Adrenal gland (tissue), 12 donors: ENCODE measurements around the gene TFF3. TPM values are rescaled to one million over a fixed set of nuclear protein-coding genes. Genes with fewer than 3 reads are reported as not detected.

Experiments used
- DNase-seq, 7 donors: peaks; one replicate each; pipeline ENCODE4 v3.0.0-alpha.2; 2019 to 2020
- H3K27ac ChIP-seq, 5 donors: fragments of 200-600 bp; sonication (generic) in 4 of 5; 1 replicate in 3 of 5; 2 replicates in 2 of 5; pipeline versions ENCODE4 v1.5.1 to v1.8.0; 2016 to 2020; ENCODE audit warnings: mild to moderate bottlenecking in 1 of 5
- H3K27me3 ChIP-seq: fragments of 200-600 bp; 2 replicates; pipeline ENCODE4 v1.8.0; 2021
- H3K36me3 ChIP-seq, 2 donors: fragments of 200-600 bp; replicated peaks in 1 of 2; 1 replicate in 1 of 2; 2 replicates in 1 of 2; pipeline versions ENCODE4 v1.5.1 to v1.8.0; 2018 to 2022
- H3K4me1 ChIP-seq, 2 donors: fragments of 200-600 bp; replicated peaks in 1 of 2; 1 replicate in 1 of 2; 2 replicates in 1 of 2; pipeline versions ENCODE4 v1.5.1 to v1.8.0; 2018 to 2021
- H3K4me3 ChIP-seq, 4 donors: fragments of 200-600 bp; sonication (generic) in 3 of 4; one replicate each; pipeline ENCODE4 v1.5.1; 2016 to 2018
- H3K9me3 ChIP-seq, 3 donors: fragments of 200-600 bp; sonication (generic) in 1 of 3; replicated peaks in 1 of 3; 1 replicate in 2 of 3; 2 replicates in 1 of 3; pipeline versions ENCODE4 v1.5.1 to v1.8.0; 2016 to 2021
- POLR2A ChIP-seq, 2 donors: fragments of 450-650 bp; IDR thresholded peaks; one replicate each; pipeline ENCODE4 v1.6.1; 2017; ENCODE audit warnings: antibody characterized with exemption in 2 of 2, mild to moderate bottlenecking in 2 of 2, moderate library complexity in 1 of 2
- WGBS, 4 donors: extraction: QIAGEN DNeasy Blood & Tissue Kit in 2 of 4; methylation state at CpG; one replicate each; pipeline versions ENCODE4 v1.1.5 to v1.1.7; 2013 to 2017; 5-methylcytosine and 5-hydroxymethylcytosine counted together
- intact Hi-C, 2 donors: fragments of 100-400 bp; cut with DNase I; formaldehyde crosslinking; loops; one replicate each; pipeline versions ENCODE4 v1.14.1 to v1.15.0; 2022 to 2023
- polyA plus RNA-seq, 3 donors: library from polyadenylated mRNA; stranded (reverse); fragments of 200-250 nt in 2 of 3; fragments of 350-450 nt in 1 of 3; fragmentation: Illumina TruSeq in 1 of 3; extraction: RNeasy Lipid Tissue Mini Kit (QIAGEN cat#74804) in 1 of 3; gene quantifications; one replicate each; pipeline ENCODE4 v1.2.3, GENCODE V29; 2013 to 2014
- total RNA-seq, 9 donors: library from RNA; depleted of rRNA in 4 of 9; stranded (reverse); fragments of >200 nt in 4 of 9; fragments of 120-200 nt in 1 of 9; fragmentation: NEBNext Ultra II Directional in 1 of 9; extraction: Animal tissue kit (Norgen Biotek cat#: 25700) in 1 of 9; gene quantifications; one replicate each; pipeline versions ENCODE4 v1.1.0 to v1.2.4, GENCODE V29; 2013 to 2023
- TF ChIP-seq, protein P1 (sequence below), 6 experiments: fragments of 450-650 bp in 4 of 6; fragments of 200-600 bp in 2 of 6; sonication (generic) in 1 of 6; IDR thresholded peaks; 1 replicate in 5 of 6; 2 replicates in 1 of 6; pipeline versions ENCODE4 v1.5.1 to v1.8.0; 2016 to 2021; ENCODE audit warnings: antibody characterized with exemption in 6 of 6, mild to moderate bottlenecking in 2 of 6, moderate library complexity in 1 of 6
- donor health status: healthy with polysubstance abuse.
- donor health status: Bipolar disorder and iron deficiency.
- donor health status: DM: yes; HTN: yes; CAD: no.
- donor health status: DM: no; HTN: no; CAD: no.
- donor health status: DM: no; HTN: no; CAD: no.
- donor health status: DM: yes; HTN: yes; CAD: no.

Gene TFF3
- total and polyA plus RNA-seq, 12 donors, result 1.2 to 42.3 (median 11.1) TPM

DNA sequence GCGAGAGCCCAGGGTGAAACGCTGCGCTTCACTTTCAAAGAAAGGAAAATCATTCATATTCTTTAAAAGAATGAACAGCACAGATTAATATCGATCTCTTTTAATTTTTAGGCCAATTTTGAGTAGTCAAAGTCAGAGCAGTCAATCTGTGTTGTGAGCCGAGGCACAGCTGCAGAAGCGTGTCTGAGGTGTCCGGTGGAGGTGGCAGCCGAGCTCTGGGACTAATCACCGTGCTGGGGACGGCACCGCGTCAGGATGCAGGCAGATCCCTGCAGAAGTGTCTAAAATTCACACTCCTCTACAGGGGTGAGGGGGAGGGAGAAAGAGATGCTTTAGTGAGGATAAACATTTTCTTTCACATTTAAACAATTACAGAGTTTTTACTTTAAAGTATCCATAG is 47.0 kb upstream of the TFF3 start:
- Histone ChIP-seq H3K27ac (no peak overlapping the region), H3K9me3 (no peaks in the 10 kb centered on the region), H3K4me1 (no peaks in the 10 kb centered on the region), H3K27me3 (peaks cover 6% of the 10 kb centered on the region), H3K4me3 (no peak overlapping the region), H3K36me3 (no peaks in the 10 kb centered on the region)
- WGBS, 4 donors, result 80 to 81% (median 80%) methylated on average over 12 of the region's 12 CpGs
- intact Hi-C loops, result no loop called here
- no peak for TF ChIP-seq POLR2A (IDR thresholded peaks at IDR 0.05)
- TF ChIP-seq, protein P1, sequence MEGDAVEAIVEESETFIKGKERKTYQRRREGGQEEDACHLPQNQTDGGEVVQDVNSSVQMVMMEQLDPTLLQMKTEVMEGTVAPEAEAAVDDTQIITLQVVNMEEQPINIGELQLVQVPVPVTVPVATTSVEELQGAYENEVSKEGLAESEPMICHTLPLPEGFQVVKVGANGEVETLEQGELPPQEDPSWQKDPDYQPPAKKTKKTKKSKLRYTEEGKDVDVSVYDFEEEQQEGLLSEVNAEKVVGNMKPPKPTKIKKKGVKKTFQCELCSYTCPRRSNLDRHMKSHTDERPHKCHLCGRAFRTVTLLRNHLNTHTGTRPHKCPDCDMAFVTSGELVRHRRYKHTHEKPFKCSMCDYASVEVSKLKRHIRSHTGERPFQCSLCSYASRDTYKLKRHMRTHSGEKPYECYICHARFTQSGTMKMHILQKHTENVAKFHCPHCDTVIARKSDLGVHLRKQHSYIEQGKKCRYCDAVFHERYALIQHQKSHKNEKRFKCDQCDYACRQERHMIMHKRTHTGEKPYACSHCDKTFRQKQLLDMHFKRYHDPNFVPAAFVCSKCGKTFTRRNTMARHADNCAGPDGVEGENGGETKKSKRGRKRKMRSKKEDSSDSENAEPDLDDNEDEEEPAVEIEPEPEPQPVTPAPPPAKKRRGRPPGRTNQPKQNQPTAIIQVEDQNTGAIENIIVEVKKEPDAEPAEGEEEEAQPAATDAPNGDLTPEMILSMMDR (IDR thresholded peaks at IDR 0.05), result no peak
- DNase-seq, result no peak

DNA sequence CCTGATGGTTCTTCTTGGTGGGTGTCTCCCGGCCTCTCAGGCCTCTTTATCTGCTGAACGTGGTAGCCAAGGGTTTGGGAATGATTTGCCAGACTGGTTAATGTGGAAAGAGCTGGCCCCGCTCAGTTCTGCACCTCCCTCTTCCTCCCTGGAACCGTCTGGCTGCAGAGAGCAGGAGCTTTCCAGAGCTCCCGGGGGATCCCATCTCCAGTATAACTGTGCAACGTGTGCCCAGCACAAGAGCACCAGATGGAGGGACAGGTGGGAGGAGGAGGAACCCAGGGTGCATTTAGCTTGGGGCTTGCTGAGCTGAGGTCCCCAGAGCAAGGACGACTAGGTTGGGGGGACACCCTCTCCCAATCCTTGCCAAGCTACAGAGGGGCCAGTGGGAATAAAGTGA is 46.1 kb upstream of the TFF3 start:
- H3K9me3 ChIP-seq, result no peaks in the 10 kb centered on the region
- no peaks in the 10 kb centered on the region for H3K36me3 ChIP-seq
- TF ChIP-seq, protein P1 (IDR thresholded peaks at IDR 0.05), result no peak
- TF ChIP-seq POLR2A (IDR thresholded peaks at IDR 0.05), result no peak
- H3K27me3 ChIP-seq, result peaks cover 6% of the 10 kb centered on the region
- no peak for DNase-seq
- intact Hi-C loops, result no loop called here
- H3K4me1 ChIP-seq, result no peaks in the 10 kb centered on the region
- no peak overlapping the region for H3K27ac ChIP-seq
- no peak overlapping the region for H3K4me3 ChIP-seq
- WGBS, 4 donors, result 46 to 67% (median 55%) methylated on average over 3 to 7 of the region's 7 CpGs

DNA sequence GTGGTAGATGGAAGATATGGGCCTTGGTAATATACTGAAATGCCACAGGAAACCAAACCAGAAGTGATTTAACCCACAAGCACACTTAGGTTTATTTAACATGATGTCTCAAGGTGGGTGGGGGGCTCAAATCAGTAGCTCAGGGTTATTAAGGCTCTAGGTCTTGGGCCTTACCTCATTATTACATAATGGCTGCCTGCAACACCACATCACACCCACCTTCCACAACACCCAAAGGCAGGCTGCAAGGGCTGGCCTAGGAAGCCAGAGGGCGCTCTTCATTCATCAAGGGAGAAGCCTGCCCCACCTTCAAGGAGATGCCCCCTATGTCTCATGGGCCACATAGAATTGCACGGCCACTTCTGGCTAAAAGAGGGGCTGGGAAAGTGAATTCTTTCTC is 45.1 kb upstream of the TFF3 start:
- WGBS, 4 donors, result 67 to 81% (median 75%) methylated on average over 2 of the region's 2 CpGs

DNA sequence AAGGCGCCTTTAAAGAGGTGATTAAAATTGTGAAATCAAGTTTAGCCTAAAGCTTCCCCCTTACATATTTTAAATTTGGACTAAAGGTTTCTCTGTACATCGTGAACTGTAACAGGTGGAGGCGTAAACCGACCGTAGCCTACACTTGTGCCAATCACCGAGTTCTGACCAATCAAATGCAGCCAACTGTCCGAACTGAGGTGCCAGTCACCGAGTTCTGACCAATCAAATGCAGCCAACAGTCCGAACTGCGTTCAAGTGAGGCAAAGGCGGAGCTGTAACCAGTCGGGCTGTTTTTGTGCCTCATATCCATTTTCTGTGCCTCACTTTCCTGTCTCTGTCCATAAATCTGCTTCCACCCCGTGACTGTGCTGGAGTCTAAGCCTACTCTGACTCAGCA is 43.7 kb upstream of the TFF3 start:
- Histone ChIP-seq H3K36me3 (no peaks in the 10 kb centered on the region), H3K4me3 (no peak overlapping the region), H3K4me1 (no peaks in the 10 kb centered on the region), H3K9me3 (no peaks in the 10 kb centered on the region), H3K27ac (no peak overlapping the region), H3K27me3 (no peaks in the 10 kb centered on the region)
- WGBS, 4 donors, result 80 to 90% (median 85%) methylated on average over 13 of the region's 13 CpGs
- TF ChIP-seq POLR2A (IDR thresholded peaks at IDR 0.05), result no peak
- TF ChIP-seq, protein P1 (IDR thresholded peaks at IDR 0.05), result no peak
- no peak for DNase-seq
- intact Hi-C loops, result no loop called here

More for the DNA sequence above, 45.1 kb upstream of the TFF3 start:
- no peak for TF ChIP-seq POLR2A (IDR thresholded peaks at IDR 0.05)
- TF ChIP-seq, protein P1 (IDR thresholded peaks at IDR 0.05), result no peak
- Histone ChIP-seq H3K27ac (no peak overlapping the region), H3K27me3 (peaks cover 6% of the 10 kb centered on the region), H3K4me3 (no peak overlapping the region), H3K9me3 (no peaks in the 10 kb centered on the region), H3K4me1 (no peaks in the 10 kb centered on the region), H3K36me3 (no peaks in the 10 kb centered on the region)
- DNase-seq, result no peak
- intact Hi-C loops, result no loop called here
